DOHH2 (cell line): ENCODE measurements around the gene E2F4.

Source experiments
- H3F3A ChIP-seq: fragments of 200-600 bp; sonication (generic), shearing (Covaris generic); 2 replicates; pipeline ENCODE4 v1.6.0; 2016; ENCODE audit warnings: antibody characterized with exemption, mild to moderate bottlenecking; ENCODE audit not compliant: control insufficient read depth, insufficient read depth
- H3K27ac ChIP-seq: fragments of 200-600 bp; sonication (generic); 2 replicates; pipeline ENCODE4 v1.5.1; 2014; ENCODE audit warnings: low read depth, mild to moderate bottlenecking, low read length, moderate library complexity
- H3K27me3 ChIP-seq: fragments of 200-600 bp; sonication (generic); 2 replicates; pipeline ENCODE4 v1.6.1; 2014; ENCODE audit warnings: mild to moderate bottlenecking, low read length, mixed read lengths; ENCODE audit not compliant: control insufficient read depth
- H3K36me3 ChIP-seq: fragments of 200-600 bp; sonication (generic); 2 replicates; pipeline ENCODE4 v1.6.1; 2014; ENCODE audit warnings: mild to moderate bottlenecking, low read length, moderate library complexity, mixed read lengths; ENCODE audit not compliant: control insufficient read depth
- H3K4me1 ChIP-seq: fragments of 200-600 bp; sonication (generic); 2 replicates; pipeline ENCODE4 v1.6.1; 2014; ENCODE audit warnings: mild to moderate bottlenecking, low read length, mixed read lengths; ENCODE audit not compliant: control insufficient read depth
- H3K4me2 ChIP-seq: fragments of 200-600 bp; sonication (generic); 2 replicates; pipeline ENCODE4 v1.6.0; 2014; ENCODE audit warnings: mild to moderate bottlenecking, low read length, moderate library complexity
- H3K4me3 ChIP-seq: fragments of 200-600 bp; sonication (generic); 2 replicates; pipeline ENCODE4 v1.5.1; 2014; ENCODE audit warnings: mild to moderate bottlenecking, low read length, mixed read lengths
- H3K79me2 ChIP-seq: fragments of 200-600 bp; sonication (generic); 2 replicates; pipeline ENCODE4 v1.6.1; 2014; ENCODE audit warnings: mild to moderate bottlenecking, low read length, mixed read lengths; ENCODE audit not compliant: control insufficient read depth
- H3K9me2 ChIP-seq: fragments of 200-600 bp; sonication (generic); replicated peaks from 2 replicates; pipeline ENCODE4 v1.6.1; 2014; ENCODE audit warnings: mild to moderate bottlenecking, low read length, mixed read lengths; ENCODE audit not compliant: control insufficient read depth
- H3K9me3 ChIP-seq: fragments of 200-600 bp; sonication (generic); 2 replicates; pipeline ENCODE4 v1.6.1; 2014; ENCODE audit warnings: antibody characterized with exemption, low read length, mixed read lengths; ENCODE audit not compliant: control insufficient read depth, insufficient read depth
- H4K20me1 ChIP-seq: fragments of 200-600 bp; sonication (generic); 2 replicates; pipeline ENCODE4 v1.6.0; 2014; ENCODE audit warnings: low read depth, mild to moderate bottlenecking, antibody characterized with exemption, low read length, moderate library complexity; ENCODE audit not compliant: control insufficient read depth, insufficient read depth
- CTCF ChIP-seq: fragments of 200-600 bp; sonication (generic); IDR thresholded peaks from one replicate; pipeline ENCODE4 v1.5.1; 2014; ENCODE audit warnings: antibody characterized with exemption, mild to moderate bottlenecking, low read depth, low read length; ENCODE audit not compliant: poor library complexity, severe bottlenecking
- EZH2phosphoT487 ChIP-seq: fragments of 200-600 bp; sonication (generic); IDR thresholded peaks from 2 replicates; pipeline ENCODE4 v1.6.1; 2017; ENCODE audit warnings: borderline replicate concordance, mild to moderate bottlenecking, antibody characterized with exemption, low read length, moderate library complexity, mixed read lengths

Gene E2F4

GRCh38 chr16:67182288-67182687, 9.7 kb upstream of the E2F4 start:
- peaks cover 39% of the 10 kb centered on the region for H3K4me1 ChIP-seq
- H3K4me3 ChIP-seq, result peak overlapping the region; percentile 88

DNA sequence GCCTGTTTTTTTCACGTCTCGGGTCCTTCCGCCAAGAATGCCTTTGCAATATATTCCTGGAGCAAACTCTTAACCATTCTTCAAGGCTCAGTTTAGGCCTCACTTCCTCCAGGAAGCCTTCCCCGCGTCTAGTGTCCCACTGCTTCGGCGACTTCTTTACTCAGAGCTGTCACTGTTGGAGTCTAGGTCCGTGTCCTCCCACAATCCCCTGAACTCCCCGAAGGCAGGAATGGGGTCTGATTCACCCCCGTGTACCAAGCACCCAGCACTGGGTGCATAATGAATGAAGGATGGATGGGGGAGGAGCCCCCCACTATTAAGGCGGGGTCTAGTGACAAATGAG, 8.7 kb upstream of the E2F4 start:
- TF ChIP-seq CTCF (no peak), EZH2phosphoT487 (no peak)
- Histone ChIP-seq H3K4me3 (peak overlapping the region; percentile 88), H3K9me2 (no peaks in the 10 kb centered on the region), H3K9me3 (no peaks in the 10 kb centered on the region), H4K20me1 (peaks cover 7% of the 10 kb centered on the region; the same call in 1 of the 2 replicates), H3K36me3 (no peaks in the 10 kb centered on the region), H3K4me1 (peaks cover 36% of the 10 kb centered on the region), H3K79me2 (0 out of 2 replicates have a peak, but pooled peaks cover 8% of the 10 kb centered on the region), H3K4me2 (peak overlapping the region; percentile 98), H3K27me3 (peaks cover 30% of the 10 kb centered on the region), H3F3A (no peaks in the 10 kb centered on the region), H3K27ac (no peak overlapping the region; the same call in 1 of the 2 replicates)

More at GRCh38 chr16:67182288-67182687, 9.7 kb upstream of the E2F4 start:
- no peaks in the 10 kb centered on the region for H3K9me2 ChIP-seq
- H3K4me2 ChIP-seq, result peak overlapping the region; percentile 98
- H3K27ac ChIP-seq, result no peak overlapping the region
- H3F3A ChIP-seq, result no peaks in the 10 kb centered on the region
- H3K9me3 ChIP-seq, result no peaks in the 10 kb centered on the region
- 0 out of 2 replicates have a peak, but pooled peaks cover 8% of the 10 kb centered on the region for H3K79me2 ChIP-seq
- peaks cover 37% of the 10 kb centered on the region for H3K27me3 ChIP-seq
- peaks cover 7% of the 10 kb centered on the region; the same call in 1 of the 2 replicates for H4K20me1 ChIP-seq
- no peaks in the 10 kb centered on the region for H3K36me3 ChIP-seq
- TF ChIP-seq EZH2phosphoT487 (no peak), CTCF (no peak)

DNA sequence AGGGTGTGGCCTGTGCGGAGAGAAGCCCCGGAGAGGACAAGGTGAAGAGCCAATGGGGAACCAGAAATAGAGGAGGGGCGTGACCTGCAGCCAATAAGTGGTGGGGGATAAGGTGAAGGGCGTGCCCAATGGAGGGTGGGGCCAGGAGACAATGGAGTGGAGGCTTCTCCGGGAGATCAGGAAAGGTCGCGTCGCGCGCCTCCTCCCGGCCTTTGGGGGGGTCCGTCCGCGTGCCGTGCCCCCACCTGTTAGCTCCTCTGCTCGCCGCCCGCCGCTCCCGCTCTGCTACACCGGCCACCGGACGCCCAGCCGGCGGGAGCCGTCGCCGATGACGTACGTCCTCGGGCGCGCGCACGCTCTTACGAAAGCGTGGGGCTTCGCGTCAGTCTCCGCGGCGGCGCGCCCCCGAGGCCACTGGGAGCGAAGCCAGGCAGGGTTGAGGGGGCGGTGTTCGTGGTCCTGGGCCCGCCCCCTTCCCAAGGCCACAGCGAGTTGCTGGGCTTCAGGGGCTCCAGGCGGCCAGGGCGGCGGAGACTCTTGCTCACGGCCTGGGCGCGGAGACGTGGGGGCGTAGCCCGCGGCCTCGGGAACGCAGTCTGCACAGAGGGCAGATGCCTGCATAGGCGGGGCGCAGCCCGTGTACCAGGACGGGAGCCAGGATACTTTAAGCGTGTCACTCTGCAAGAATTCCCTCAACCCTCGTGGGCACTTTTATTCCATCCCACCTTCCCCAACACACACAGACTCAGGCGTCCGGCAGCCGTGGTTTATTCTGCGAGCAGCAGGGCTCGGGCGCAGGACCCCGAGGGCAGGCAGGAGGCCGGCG, 8.1 kb upstream of the E2F4 start, which contains the start of gene MATCAP1:
Gene MATCAP1 (minus strand): TSS at position 337 of the 826 bp plus-strand sequence. CDS start 3,353 bp downstream, outside the sequence.
- Histone ChIP-seq H3K36me3 (no peaks in the 10 kb centered on the region), H3K79me2 (0 out of 2 replicates have a peak, but pooled peaks cover 8% of the 10 kb centered on the region)

More for the DNA sequence above, 8.1 kb upstream of the E2F4 start, which contains the start of gene MATCAP1:
- H3K9me2 ChIP-seq, result no peaks in the 10 kb centered on the region
- H3F3A ChIP-seq, result no peaks in the 10 kb centered on the region
- peak within 1 kb of the TSS; percentile 98 for H3K4me2 ChIP-seq
- TF ChIP-seq CTCF (peak; percentile 10), EZH2phosphoT487 (no peak)
- H3K4me1 ChIP-seq, result peaks cover 30% of the 10 kb centered on the region
- H3K4me3 ChIP-seq, result peak within 1 kb of the TSS; percentile 88
- no peaks in the 10 kb centered on the region for H3K9me3 ChIP-seq
- H4K20me1 ChIP-seq, result peaks cover 5% of the 10 kb centered on the region; the same call in 1 of the 2 replicates
- peaks cover 24% of the 10 kb centered on the region for H3K27me3 ChIP-seq
- peak within 1 kb of the TSS; percentile 55 for H3K27ac ChIP-seq
